HG02610 (cell line): ENCODE results near the gene ASTN1.

Experiments used
- ATAC-seq: cut with Tn5 transposase; IDR thresholded peaks from one replicate; pipeline ENCODE4 v1.9.1; 2021; ENCODE audit warnings: mild to moderate bottlenecking, moderate library complexity; ENCODE audit not compliant: unreplicated experiment

The ASTN1 gene

GRCh38 chr1:177165069-177165439, 542 bp upstream of the ASTN1 start:
- ATAC-seq, result no peak

- ATAC-seq, result no peak
These were observed 600 bp downstream of the ASTN1 start for GRCh38 chr1:177163844-177164379.

- no peak for ATAC-seq
These were observed 2.3 kb downstream of the ASTN1 start for GRCh38 chr1:177162243-177162642.

GRCh38 chr1:177146499-177146898, 18.0 kb downstream of the ASTN1 start:
- ATAC-seq, result no peak

GRCh38 chr1:177145106-177146070, 19.1 kb downstream of the ASTN1 start:
- no peak for ATAC-seq

GRCh38 chr1:177142791-177143271, 21.7 kb downstream of the ASTN1 start:
- ATAC-seq, result no peak

- ATAC-seq, result no peak
These were observed 22.5 kb downstream of the ASTN1 start for GRCh38 chr1:177142010-177142409.

- ATAC-seq, result no peak
These were observed 26.2 kb downstream of the ASTN1 start for GRCh38 chr1:177138347-177138746.

- no peak for ATAC-seq
These were observed 26.7 kb downstream of the ASTN1 start for GRCh38 chr1:177137814-177138213.

- ATAC-seq, result no peak
These were observed 29.3 kb downstream of the ASTN1 start for GRCh38 chr1:177135250-177135649.

GRCh38 chr1:177133977-177134538, 30.5 kb downstream of the ASTN1 start:
- ATAC-seq, result no peak

GRCh38 chr1:177132141-177132540, 32.4 kb downstream of the ASTN1 start:
- no peak for ATAC-seq

- no peak for ATAC-seq
These were observed 32.8 kb downstream of the ASTN1 start for GRCh38 chr1:177131723-177132122.

GRCh38 chr1:177130451-177130945, 34.0 kb downstream of the ASTN1 start:
- ATAC-seq, result no peak

GRCh38 chr1:177128665-177129281, 35.7 kb downstream of the ASTN1 start:
- no peak for ATAC-seq

GRCh38 chr1:177126267-177126666, 38.2 kb downstream of the ASTN1 start:
- ATAC-seq, result no peak

- no peak for ATAC-seq
These were observed 39.8 kb downstream of the ASTN1 start for GRCh38 chr1:177124577-177125278.

GRCh38 chr1:177122461-177123251, 41.9 kb downstream of the ASTN1 start:
- ATAC-seq, result no peak

GRCh38 chr1:177119311-177119710, 45.2 kb downstream of the ASTN1 start:
- no peak for ATAC-seq

GRCh38 chr1:177118901-177119300, 45.6 kb downstream of the ASTN1 start:
- ATAC-seq, result no peak
